ENCODE results near the gene DPP6.

Gene DPP6

GRCh38 chr7:154412105-154412504, 359.9 kb downstream of the DPP6 start:
- DNase-seq (ENCODE audit: low read depth), result no peak

DNA sequence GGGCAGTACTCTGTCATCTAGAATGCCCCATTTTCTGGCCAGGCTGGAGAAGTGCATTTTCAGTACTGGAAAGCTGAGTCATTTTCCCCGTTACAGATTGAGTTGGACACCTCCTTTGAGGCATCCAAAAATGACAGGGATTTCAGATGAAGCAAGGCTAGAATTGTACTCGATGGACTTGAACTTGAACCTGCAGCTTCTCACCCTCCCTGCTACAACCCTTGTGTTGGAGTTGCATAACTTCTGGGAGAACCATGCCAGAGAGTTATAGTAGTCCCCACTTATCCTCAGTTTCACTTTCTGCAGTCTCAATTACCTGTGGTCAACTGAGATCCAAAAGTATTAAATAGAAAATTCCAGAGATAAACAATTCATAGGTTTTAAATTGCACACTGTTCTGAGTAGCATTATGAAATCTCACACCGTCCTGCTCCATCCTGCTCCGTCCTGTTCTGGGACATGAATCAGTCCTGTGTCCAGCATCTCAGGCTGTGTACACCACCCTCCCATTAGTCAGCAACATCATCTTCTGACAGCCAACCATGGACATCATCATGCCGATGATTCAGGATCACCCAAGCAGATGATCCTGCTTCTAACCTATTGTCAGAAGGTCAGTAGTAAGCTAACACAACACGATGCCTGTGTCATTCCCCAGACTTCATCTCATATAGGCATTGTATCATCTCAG, 363.7 kb downstream of the DPP6 start:
- DNase-seq (ENCODE audit: low read depth), result no peak

DNA sequence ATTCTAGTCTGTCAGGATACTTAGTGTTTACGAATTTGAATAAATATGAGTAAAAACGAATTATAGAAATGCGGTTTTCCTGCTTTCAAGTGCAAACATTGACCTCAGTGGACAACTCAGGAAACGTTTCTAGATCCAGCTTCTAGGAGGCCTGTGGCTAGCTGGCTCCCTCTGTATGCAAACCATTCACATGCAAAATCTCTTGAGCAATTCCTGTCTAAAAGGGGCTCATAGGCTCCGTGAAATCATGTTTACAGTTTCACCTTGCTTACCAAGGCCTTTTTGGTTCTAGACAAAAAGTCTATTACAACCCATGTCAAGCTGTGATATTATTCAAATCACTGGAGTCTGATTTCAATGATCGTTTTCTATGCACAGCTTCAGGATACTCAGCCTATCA, 364.5 kb downstream of the DPP6 start:
- DNase-seq (ENCODE audit: low read depth), result no peak

GRCh38 chr7:154419344-154419743, 367.1 kb downstream of the DPP6 start:
- DNase-seq (ENCODE audit: low read depth), result no peak

DNA sequence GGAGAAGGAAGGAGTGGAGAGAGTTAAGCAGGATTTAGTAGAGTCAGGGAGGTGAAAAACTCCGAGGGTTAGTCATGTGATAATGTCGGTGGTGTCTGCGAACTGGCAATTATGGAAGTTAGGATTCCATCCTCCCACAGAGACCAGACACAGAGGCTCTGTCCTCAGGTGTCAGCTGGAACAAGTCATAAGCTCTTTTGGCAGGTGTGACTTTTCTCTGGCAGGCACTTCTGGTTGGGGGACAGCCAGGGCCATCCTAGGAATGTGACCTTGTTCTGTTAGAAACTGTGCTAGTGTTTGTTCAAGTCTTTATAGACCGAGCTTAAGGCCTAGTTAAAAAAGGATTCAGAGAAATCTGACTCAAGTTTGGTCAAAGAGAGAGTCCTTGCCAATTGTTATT, 371.0 kb downstream of the DPP6 start:
- no peak for DNase-seq (ENCODE audit: low read depth)

DNA sequence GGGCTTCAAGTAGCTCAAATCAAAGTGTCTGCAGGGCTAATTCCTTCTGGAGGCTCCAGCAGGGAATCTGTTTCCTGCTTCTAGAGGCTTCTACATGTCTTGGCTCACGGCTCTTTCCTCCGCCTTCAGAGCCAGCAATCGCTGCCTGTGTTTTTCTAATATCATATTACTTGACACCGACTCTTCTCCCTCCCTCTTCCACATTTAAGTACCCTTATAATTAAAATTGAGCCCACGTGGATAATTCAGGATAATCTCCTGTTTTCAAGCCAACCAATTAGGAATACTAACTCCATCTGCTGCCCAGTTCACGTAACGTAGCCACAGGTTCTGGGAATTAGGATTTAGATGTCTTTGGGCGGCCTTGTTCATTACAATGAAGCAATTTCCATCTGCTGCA, 372.2 kb downstream of the DPP6 start:
- DNase-seq (ENCODE audit: low read depth), result no peak

DNA sequence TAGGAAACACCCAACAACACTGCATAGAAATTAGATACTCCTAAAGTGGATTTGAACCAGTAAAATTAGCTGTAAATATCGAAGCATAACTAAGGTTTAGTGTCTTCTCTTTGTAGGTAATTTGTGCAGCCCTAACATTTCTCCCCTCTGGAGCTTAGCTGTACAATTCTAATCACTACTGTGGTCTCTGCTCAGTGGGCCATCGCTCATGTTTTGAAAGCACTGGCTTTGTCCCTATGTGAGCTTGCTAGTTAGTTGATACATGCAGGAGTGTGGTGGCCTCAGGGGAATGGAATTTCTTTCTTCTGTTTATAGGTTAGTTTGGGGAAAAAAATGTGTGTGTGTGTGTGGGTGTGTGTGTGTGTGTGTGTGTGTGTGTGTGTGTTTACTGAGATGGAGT, 373.1 kb downstream of the DPP6 start:
- no peak for DNase-seq (ENCODE audit: low read depth)

DNA sequence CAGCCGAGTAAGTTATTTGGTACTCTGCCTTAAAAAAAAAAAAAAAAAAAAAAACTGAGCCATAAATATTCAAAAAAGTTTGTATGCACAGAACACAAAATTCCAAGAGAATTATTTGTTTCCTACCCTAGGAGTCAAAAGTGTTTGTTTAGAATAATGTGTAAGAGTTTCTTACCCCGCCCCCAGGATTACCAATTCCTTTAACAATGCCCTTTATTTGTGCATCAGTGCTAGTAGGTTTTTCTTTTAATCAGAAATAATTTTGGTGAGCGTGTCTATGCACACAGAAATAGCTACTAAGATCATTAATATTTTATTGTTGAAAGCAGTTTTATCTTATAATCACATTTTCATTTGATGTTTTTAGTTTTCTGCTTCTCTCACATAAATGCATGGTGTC, 374.6 kb downstream of the DPP6 start:
- no peak for DNase-seq (ENCODE audit: low read depth)

DNA sequence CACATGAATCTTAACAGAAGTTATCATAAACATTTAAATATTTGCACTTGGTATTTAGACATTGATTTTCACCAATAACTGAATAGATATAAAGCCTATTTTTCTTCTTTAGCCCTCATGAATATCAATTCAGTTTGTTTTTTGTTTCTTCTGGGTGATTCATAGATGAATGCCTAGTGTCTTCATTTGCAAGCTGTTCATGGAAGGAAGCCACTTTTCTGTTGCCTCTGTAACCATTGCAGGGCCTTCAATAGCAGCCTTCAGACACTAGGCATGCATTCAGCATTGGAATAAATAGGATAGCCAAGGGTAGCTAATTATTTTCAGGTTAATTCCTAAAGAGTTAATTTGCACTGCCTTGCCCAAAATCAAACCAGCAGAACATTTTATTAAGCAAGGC, 375.3 kb downstream of the DPP6 start:
- no peak for DNase-seq (ENCODE audit: low read depth)

DNA sequence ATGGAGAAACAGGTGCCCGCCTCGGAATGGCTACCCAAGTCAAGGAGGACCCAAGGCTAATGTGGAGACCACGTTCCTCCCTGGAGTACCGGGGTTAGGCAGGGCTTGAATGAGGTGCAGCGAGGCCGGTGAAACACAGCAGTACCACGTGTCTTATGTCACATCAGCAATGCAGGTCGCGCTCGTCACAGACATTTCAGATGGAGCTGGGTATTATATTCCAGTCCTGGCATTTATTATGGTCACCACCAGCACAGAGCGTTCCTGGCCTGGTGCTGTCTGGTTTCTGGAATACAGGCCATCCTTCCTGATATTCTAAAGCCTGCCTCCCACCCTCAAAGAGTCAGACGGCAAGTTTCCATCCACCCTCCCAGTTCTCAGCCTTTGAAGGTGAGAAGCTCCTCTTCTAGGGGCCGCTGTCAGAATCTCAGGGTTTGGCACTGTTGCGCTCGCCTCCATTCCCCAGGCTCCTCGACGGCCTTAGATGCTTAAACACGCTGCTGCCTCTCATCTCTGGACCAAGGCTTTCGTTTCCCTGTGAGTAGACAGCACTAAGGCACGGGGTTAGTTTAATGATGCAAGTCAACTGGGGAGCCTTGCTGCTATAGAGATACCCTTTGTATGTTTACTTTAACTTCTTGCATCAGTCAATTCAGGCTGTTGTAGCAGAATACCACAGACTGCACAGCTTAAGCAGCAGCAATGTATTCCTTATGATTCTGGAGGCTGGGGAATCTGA, 377.6 kb downstream of the DPP6 start:
- DNase-seq (ENCODE audit: low read depth), result no peak

DNA sequence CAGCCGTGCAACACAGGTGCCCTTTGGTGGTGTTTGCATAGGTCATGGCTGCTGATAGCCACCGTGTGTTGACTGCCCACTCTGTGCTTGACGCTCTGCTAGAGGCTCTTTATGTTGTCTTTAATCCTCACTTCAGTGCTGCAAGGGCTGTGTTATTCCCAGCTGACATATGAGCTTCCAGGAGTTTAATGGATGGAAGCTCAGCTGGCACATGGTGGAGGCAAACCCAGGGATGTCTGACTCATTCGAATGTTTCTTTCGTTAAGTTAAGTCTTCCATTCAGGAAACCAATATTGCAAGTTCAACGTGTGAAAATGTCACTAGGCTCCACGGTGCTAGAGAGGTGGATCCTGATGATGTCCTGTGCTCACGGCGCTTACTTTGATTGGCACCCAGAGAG, 378.4 kb downstream of the DPP6 start:
- DNase-seq (ENCODE audit: low read depth), result no peak

- no peak for DNase-seq (ENCODE audit: low read depth)
Observed at GRCh38 chr7:154431045-154431444, 378.8 kb downstream of the DPP6 start.

- DNase-seq (ENCODE audit: low read depth), result no peak
Observed at GRCh38 chr7:154433632-154434598, 381.7 kb downstream of the DPP6 start.

GRCh38 chr7:154436560-154436959, 384.4 kb downstream of the DPP6 start:
- DNase-seq (ENCODE audit: low read depth), result no peak

DNA sequence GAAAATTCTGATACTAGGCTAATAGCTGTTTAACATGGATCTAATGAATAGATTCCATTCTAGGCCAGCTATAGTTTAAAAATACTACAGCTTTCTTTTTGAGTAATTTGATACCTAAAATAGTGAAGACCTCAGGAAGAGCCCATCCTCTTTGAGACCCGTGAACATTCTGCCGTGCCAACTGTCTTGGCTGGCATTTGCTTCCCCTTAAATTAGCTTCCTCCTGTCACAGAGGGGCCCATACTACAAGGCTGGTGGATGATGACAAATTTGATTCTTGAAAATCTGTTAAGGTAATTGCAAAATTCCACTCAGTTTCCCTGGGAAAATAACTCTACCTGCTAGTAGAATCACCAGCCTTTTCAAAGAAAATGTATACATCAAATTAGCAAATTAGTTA, 385.0 kb downstream of the DPP6 start:
- DNase-seq (ENCODE audit: low read depth), result no peak

DNA sequence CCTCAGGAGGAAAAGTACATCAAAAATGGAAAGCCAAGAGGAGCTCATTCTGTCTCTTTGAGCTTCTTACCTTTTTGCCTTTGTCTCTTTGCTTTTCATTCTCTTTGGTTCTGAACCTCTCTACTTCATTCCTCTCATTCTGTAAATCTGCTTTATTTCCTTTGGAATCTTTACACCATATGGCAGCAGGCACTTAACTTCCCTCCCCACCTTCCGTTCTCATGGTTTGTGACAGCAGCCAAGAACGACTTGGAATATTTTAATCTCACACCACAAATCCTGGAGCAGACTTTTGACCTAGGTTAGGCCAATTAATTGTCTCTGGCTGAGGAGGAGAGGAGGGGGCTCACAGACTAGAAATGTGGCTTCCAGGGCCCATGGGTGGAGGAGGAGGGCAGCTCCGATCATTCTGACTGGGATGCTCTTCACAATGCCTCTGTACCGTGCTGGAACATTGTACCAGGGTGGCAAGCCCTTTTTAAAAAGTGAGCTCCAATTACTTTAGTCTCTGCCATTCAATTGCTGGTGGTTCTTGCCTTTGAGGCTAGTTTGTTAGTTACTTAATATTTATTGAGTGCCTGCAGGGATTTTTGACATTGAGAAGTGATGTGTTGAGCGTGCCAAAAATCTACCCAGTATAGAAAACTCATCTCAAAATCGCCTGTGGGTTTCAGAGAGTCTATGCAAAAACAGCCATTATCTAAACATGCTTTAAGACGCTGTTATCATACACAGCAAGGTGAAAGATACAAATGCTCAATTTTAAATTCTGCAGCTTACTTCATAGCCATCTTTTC, 386.6 kb downstream of the DPP6 start:
- no peak for DNase-seq (ENCODE audit: low read depth)

DNA sequence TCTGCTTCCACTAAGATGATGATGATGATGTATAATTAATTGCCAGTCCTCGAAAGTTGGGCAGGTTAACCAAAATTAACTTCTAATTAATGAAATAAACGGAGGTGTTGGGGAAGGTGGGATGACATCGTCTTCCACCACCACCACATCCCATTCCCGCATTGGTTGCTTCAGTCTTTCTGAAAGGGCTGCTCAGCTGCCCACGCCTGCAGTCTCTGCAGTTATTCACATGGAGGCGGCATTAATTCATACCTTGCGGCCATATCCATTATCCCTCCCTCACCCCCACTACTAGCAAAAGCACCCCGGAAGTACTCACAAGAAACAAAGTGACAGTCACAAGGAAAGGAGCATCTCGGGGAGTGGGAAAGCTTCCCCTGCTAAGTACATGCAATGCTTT, 387.9 kb downstream of the DPP6 start:
- no peak for DNase-seq (ENCODE audit: low read depth)

DNA sequence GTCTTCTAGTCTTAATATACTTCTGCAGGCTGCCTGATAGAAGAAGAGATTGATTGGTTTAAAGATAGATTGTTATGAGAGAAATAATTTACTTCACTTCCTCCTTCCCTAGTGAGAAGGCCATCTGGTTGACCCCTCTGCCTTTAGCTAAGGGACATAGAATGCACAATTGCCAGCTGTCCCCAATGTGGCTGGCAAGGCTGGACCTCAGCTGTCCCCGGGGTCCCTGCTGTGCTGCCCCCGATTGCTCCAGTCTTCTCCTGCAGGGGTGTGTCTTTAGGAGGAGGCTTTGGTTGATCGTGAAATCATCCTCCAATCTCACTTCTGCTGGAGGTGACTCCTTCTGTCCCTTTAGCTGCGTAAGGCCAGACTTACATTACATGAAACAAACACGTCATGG, 388.5 kb downstream of the DPP6 start:
- DNase-seq (ENCODE audit: low read depth), result no peak

DNA sequence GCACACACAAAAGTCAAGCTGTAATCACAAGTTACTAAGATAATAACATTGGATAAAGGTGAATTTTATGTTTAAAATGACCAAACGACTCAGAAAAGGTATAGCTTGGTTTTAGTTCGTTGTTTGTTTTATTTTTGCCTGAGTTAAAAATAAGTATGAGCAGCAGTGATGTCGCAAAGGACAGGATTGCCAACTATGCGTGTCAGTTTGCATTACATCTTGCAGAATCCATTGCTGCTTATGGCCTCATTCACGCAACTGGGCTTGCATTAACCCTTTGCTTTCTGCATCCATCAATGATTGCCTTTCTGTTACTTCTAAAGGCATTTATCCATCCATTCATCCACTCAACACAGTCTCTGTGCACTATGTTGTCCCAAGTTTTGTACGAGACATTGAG, 389.6 kb downstream of the DPP6 start:
- DNase-seq (ENCODE audit: low read depth), result no peak

- DNase-seq (ENCODE audit: low read depth), result no peak
Observed at GRCh38 chr7:154442939-154443338, 390.7 kb downstream of the DPP6 start.

DNA sequence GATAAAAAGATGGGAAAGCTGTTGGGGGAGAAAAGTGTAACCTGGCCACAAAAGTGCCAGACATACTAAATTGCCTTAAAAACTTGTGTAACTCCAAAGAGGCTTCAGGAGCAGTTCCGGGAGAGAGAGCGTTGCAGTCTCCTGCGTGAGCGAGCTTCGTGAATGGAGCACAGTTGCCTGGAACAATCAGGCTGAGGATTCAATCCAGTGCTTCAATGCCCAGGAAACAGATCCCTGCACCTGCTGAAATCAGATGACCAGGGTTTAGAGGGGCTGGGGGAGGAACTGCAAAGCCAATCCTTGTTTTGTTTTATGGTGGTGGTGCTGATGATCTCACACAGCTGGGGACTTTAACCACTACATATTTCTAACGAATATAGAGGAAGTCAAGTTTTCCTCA, 398.3 kb downstream of the DPP6 start:
- no peak for DNase-seq (ENCODE audit: low read depth)

All from activated T-helper 9 cell treated with anti-CD3 and anti-CD28 coated beads, Interleukin-2, amount 50 U/mL, for 16 hours (primary cell).